Mucosa of stomach (tissue), 1 donor: ENCODE data around the gene STK32C.

Experiments
- H3K27me3 ChIP-seq: one replicate; pipeline ENCODE4 v1.7.0; 2013; ENCODE audit warnings: mild to moderate bottlenecking, low read length; ENCODE audit not compliant: control insufficient read depth, insufficient read depth
- H3K36me3 ChIP-seq: one replicate; pipeline ENCODE4 v1.7.0; 2013; ENCODE audit warnings: low read length; ENCODE audit not compliant: control insufficient read depth, insufficient read depth
- H3K4me1 ChIP-seq: one replicate; pipeline ENCODE4 v1.7.0; 2013; ENCODE audit warnings: mild to moderate bottlenecking, low read length; ENCODE audit not compliant: control insufficient read depth, insufficient read depth
- H3K4me3 ChIP-seq: one replicate; pipeline ENCODE4 v1.7.0; 2013; ENCODE audit warnings: low read length
- H3K9ac ChIP-seq: one replicate; pipeline ENCODE4 v1.7.0; 2013; ENCODE audit warnings: mild to moderate bottlenecking, low read length, moderate library complexity
- H3K9me3 ChIP-seq: one replicate; pipeline ENCODE4 v1.7.0; 2013; ENCODE audit warnings: mild to moderate bottlenecking, low read length, moderate library complexity; ENCODE audit not compliant: control insufficient read depth
- donor health status: Pancreatic carcinoma.

Gene STK32C

GRCh38 chr10:132184816-132185593 is 122.7 kb downstream of the STK32C start:
- Histone ChIP-seq H3K4me3 (no peak overlapping the region), H3K27me3 (peaks cover 50% of the 10 kb centered on the region), H3K9me3 (no peaks in the 10 kb centered on the region), H3K36me3 (no peaks in the 10 kb centered on the region), H3K9ac (no peak overlapping the region), H3K4me1 (peaks cover 19% of the 10 kb centered on the region)

GRCh38 chr10:132183046-132183445 is 124.7 kb downstream of the STK32C start:
- H3K4me3 ChIP-seq: no peak overlapping the region
- peaks cover 19% of the 10 kb centered on the region for H3K4me1 ChIP-seq
- no peaks in the 10 kb centered on the region for H3K9me3 ChIP-seq
- H3K9ac ChIP-seq: no peak overlapping the region
- no peaks in the 10 kb centered on the region for H3K36me3 ChIP-seq
- peaks cover 30% of the 10 kb centered on the region for H3K27me3 ChIP-seq

GRCh38 chr10:132182591-132182990 is 125.2 kb downstream of the STK32C start:
- Histone ChIP-seq H3K4me3 (no peak overlapping the region), H3K9me3 (no peaks in the 10 kb centered on the region), H3K9ac (no peak overlapping the region), H3K27me3 (peaks cover 28% of the 10 kb centered on the region), H3K36me3 (no peaks in the 10 kb centered on the region), H3K4me1 (peaks cover 14% of the 10 kb centered on the region)

- Histone ChIP-seq H3K36me3 (no peaks in the 10 kb centered on the region), H3K4me3 (no peak overlapping the region), H3K9me3 (no peaks in the 10 kb centered on the region), H3K9ac (no peak overlapping the region), H3K4me1 (peaks cover 13% of the 10 kb centered on the region), H3K27me3 (peaks cover 28% of the 10 kb centered on the region)
Measured at GRCh38 chr10:132181691-132182425, 125.9 kb downstream of the STK32C start.

- Histone ChIP-seq H3K36me3 (no peaks in the 10 kb centered on the region), H3K27me3 (peaks cover 23% of the 10 kb centered on the region), H3K9ac (no peak overlapping the region), H3K9me3 (no peaks in the 10 kb centered on the region), H3K4me3 (no peak overlapping the region), H3K4me1 (peaks cover 6% of the 10 kb centered on the region)
Measured at GRCh38 chr10:132180736-132181135, 127.0 kb downstream of the STK32C start.

- no peak overlapping the region for H3K4me3 ChIP-seq
- no peaks in the 10 kb centered on the region for H3K9me3 ChIP-seq
- H3K36me3 ChIP-seq: no peaks in the 10 kb centered on the region
- no peaks in the 10 kb centered on the region for H3K4me1 ChIP-seq
- H3K9ac ChIP-seq: no peak overlapping the region
- H3K27me3 ChIP-seq: peaks cover 14% of the 10 kb centered on the region
Measured at GRCh38 chr10:132179551-132180392, 128.0 kb downstream of the STK32C start.

- Histone ChIP-seq H3K4me3 (no peak overlapping the region), H3K36me3 (no peaks in the 10 kb centered on the region), H3K27me3 (peaks cover 13% of the 10 kb centered on the region), H3K9me3 (no peaks in the 10 kb centered on the region), H3K9ac (no peak overlapping the region), H3K4me1 (no peaks in the 10 kb centered on the region)
Measured at GRCh38 chr10:132178672-132179545, 128.8 kb downstream of the STK32C start.

- Histone ChIP-seq H3K9me3 (no peaks in the 10 kb centered on the region), H3K4me3 (no peak overlapping the region), H3K9ac (no peak overlapping the region), H3K36me3 (no peaks in the 10 kb centered on the region), H3K4me1 (no peaks in the 10 kb centered on the region), H3K27me3 (peaks cover 13% of the 10 kb centered on the region)
Measured at GRCh38 chr10:132178046-132178445, 129.7 kb downstream of the STK32C start.

- H3K4me1 ChIP-seq: no peaks in the 10 kb centered on the region
- H3K27me3 ChIP-seq: peaks cover 13% of the 10 kb centered on the region
Measured at GRCh38 chr10:132176623-132177500, 130.9 kb downstream of the STK32C start.

GRCh38 chr10:132175907-132176581 is 131.7 kb downstream of the STK32C start:
- no peak overlapping the region for H3K4me3 ChIP-seq
- H3K9me3 ChIP-seq: no peaks in the 10 kb centered on the region
- H3K27me3 ChIP-seq: peaks cover 13% of the 10 kb centered on the region
- H3K36me3 ChIP-seq: no peaks in the 10 kb centered on the region
- H3K9ac ChIP-seq: no peak overlapping the region
- H3K4me1 ChIP-seq: no peaks in the 10 kb centered on the region

More at GRCh38 chr10:132176623-132177500, 130.9 kb downstream of the STK32C start:
- Histone ChIP-seq H3K9me3 (no peaks in the 10 kb centered on the region), H3K4me3 (no peak overlapping the region), H3K9ac (no peak overlapping the region), H3K36me3 (no peaks in the 10 kb centered on the region)
